ENCODE results near the gene BICDL2. TPM values are rescaled to one million over a fixed set of nuclear protein-coding genes. Genes with fewer than 3 reads are reported as not detected.

The BICDL2 gene
- total RNA-seq, 3 donors from 2014 or later = 49.1 to 102 (median 75.5) TPM

DNA sequence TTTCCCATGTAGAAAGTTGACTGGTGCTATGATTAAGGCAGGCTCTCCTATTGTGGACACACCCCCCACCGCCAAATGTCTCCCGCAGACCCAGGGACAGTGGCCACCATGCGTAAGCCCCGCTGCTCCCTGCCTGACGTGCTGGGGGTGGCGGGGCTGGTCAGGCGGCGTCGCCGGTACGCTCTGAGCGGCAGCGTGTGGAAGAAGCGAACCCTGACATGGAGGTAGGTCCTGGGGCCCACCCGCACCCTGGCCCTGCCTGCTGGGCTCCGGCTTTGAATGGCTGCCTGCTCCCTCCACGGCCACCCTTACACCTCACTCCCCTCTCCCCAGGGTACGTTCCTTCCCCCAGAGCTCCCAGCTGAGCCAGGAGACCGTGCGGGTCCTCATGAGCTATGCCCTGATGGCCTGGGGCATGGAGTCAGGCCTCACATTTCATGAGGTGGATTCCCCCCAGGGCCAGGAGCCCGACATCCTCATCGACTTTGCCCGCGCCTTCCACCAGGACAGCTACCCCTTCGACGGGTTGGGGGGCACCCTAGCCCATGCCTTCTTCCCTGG lies 13.3 kb upstream of the BICDL2 start:
- Histone ChIP-seq H3K36me3 (ENCODE audit: low read depth) (no peaks in the 10 kb centered on the region), H3K4me1 (ENCODE audit: low read depth) (peaks cover 19% of the 10 kb centered on the region), H3K4me3 (no peak overlapping the region), H3K9me3 (no peaks in the 10 kb centered on the region)
- ATAC-seq (no peak), DNase-seq (no peak)
- no peak for TF ChIP-seq CTCF (IDR thresholded peaks at IDR 0.05)
- intact Hi-C loops (cut with DNase I, micrococcal nuclease) = no loop called here

DNA sequence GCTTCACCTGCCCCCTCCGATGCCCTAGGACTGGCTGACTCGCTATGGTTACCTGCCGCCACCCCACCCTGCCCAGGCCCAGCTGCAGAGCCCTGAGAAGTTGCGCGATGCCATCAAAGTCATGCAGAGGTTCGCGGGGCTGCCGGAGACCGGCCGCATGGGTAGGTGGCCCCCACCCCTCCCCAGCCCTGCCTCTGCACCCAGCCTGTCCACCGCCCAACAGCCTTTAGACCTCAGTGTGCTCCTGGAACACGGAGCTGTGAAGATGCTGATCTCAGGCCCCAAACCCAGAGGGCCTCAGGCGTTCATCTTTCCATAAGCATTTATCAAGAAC lies 10.6 kb upstream of the BICDL2 start:
- intact Hi-C loops (cut with DNase I, micrococcal nuclease) = no loop called here
- Histone ChIP-seq H3K36me3 (ENCODE audit: low read depth) (no peaks in the 10 kb centered on the region), H3K4me1 (ENCODE audit: low read depth) (peaks cover 19% of the 10 kb centered on the region), H3K9me3 (no peaks in the 10 kb centered on the region), H3K4me3 (no peak overlapping the region)
- ATAC-seq = no peak
- no peak for TF ChIP-seq CTCF (IDR thresholded peaks at IDR 0.05)
- DNase-seq = no peak

- H3K4me1 ChIP-seq (ENCODE audit: low read depth) = peaks cover 19% of the 10 kb centered on the region
- TF ChIP-seq CTCF (IDR thresholded peaks at IDR 0.05) = no peak
- intact Hi-C loops (cut with DNase I, micrococcal nuclease) = no loop called here
- no peak for DNase-seq
- H3K4me3 ChIP-seq = no peak overlapping the region
- ATAC-seq = peak; percentile 35
- no peaks in the 10 kb centered on the region for H3K36me3 ChIP-seq (ENCODE audit: low read depth)
- H3K9me3 ChIP-seq = no peaks in the 10 kb centered on the region
These were observed 10.1 kb upstream of the BICDL2 start for GRCh38 chr16:3046641-3047386.

GRCh38 chr16:3045758-3046640 lies 9.3 kb upstream of the BICDL2 start, which contains the start of gene MMP25:
Gene MMP25, plus strand, starts transcription at chr16:3046561. Its CDS starts 357 bp downstream, at chr16:3046918.
- intact Hi-C loops (cut with DNase I, micrococcal nuclease) = no loop called here
- ATAC-seq = peak; percentile 64
- TF ChIP-seq CTCF (IDR thresholded peaks at IDR 0.05) = no peak
- no peak within 1 kb of the TSS for H3K4me3 ChIP-seq
- no peaks in the 10 kb centered on the region for H3K9me3 ChIP-seq
- no peaks in the 10 kb centered on the region for H3K36me3 ChIP-seq (ENCODE audit: low read depth)
- peaks cover 19% of the 10 kb centered on the region for H3K4me1 ChIP-seq (ENCODE audit: low read depth)
- no peak for DNase-seq

- no peak for DNase-seq
- ATAC-seq = no peak
- no peak for TF ChIP-seq CTCF (IDR thresholded peaks at IDR 0.05)
- Histone ChIP-seq H3K4me1 (ENCODE audit: low read depth) (peaks cover 19% of the 10 kb centered on the region), H3K36me3 (ENCODE audit: low read depth) (no peaks in the 10 kb centered on the region), H3K4me3 (no peak overlapping the region), H3K9me3 (no peaks in the 10 kb centered on the region)
- intact Hi-C loops (cut with DNase I, micrococcal nuclease) = no loop called here
These were observed 8.0 kb upstream of the BICDL2 start for GRCh38 chr16:3044708-3045107.
